GM20000 (cell line): ENCODE data around the gene PPP1R2B.

ENCODE experiments used
- DNase-seq: peaks from one replicate; pipeline ENCODE4 v3.0.0; 2012; ENCODE audit warnings: low spot score
- TF ChIP-seq, protein P1 (sequence below): IDR thresholded peaks from 2 replicates; pipeline ENCODE4 v1.5.1; 2012; ENCODE audit warnings: mild to moderate bottlenecking, control low read depth; ENCODE audit errors: extremely low read depth, missing control alignments

Gene PPP1R2B

DNA sequence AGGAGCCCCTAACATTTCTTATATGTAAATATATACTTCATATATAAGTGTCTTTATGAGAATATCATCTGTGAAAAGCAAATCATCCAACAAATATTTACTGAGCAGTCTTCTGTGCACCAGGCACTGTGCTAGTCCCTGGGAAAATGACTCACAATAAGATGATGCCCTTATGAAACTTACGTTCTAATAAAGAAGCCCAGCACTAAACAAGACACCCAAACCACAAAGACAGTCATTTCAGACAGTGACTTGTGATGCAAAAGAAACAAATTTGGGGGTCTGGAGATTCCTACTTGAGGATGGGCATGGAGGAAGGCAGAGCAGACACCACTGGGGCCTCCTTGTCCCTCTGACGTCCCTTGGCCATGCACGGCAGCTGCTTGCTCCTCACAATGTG is 30.6 kb upstream of the PPP1R2B start:
- no peak for DNase-seq
- TF ChIP-seq, protein P1, sequence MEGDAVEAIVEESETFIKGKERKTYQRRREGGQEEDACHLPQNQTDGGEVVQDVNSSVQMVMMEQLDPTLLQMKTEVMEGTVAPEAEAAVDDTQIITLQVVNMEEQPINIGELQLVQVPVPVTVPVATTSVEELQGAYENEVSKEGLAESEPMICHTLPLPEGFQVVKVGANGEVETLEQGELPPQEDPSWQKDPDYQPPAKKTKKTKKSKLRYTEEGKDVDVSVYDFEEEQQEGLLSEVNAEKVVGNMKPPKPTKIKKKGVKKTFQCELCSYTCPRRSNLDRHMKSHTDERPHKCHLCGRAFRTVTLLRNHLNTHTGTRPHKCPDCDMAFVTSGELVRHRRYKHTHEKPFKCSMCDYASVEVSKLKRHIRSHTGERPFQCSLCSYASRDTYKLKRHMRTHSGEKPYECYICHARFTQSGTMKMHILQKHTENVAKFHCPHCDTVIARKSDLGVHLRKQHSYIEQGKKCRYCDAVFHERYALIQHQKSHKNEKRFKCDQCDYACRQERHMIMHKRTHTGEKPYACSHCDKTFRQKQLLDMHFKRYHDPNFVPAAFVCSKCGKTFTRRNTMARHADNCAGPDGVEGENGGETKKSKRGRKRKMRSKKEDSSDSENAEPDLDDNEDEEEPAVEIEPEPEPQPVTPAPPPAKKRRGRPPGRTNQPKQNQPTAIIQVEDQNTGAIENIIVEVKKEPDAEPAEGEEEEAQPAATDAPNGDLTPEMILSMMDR, result no peak

DNA sequence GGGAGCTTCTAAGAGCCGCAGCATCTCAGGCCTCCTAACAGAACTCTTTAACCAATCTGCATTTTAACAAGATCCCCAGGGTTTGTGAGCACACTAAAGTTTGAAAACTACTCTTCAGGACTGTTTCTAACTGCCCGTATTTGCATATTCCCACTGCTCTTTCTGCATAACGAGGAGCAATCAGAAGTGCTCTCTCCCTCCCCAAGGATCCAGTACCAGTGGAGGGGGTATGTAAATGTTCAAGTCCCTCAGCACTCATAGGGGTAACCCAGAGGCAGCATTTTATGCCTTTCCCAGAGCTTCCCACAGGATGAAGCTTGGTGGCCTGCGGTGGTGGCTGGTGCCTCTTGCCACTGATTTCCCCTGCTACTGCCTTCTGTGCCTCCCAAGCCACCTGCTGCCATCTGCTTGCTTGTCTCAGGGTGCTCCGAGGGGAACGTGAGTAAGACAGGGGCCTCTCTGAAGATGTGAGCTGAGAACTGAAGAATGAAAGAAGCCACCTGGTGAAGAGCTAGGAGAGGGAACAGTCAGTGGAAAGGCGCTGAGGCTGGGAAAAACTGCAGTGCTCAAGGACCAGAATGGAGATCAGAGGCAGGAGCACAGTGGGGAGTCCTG is 30.0 kb upstream of the PPP1R2B start:
- TF ChIP-seq, protein P1, result no peak
- DNase-seq, result no peak

DNA sequence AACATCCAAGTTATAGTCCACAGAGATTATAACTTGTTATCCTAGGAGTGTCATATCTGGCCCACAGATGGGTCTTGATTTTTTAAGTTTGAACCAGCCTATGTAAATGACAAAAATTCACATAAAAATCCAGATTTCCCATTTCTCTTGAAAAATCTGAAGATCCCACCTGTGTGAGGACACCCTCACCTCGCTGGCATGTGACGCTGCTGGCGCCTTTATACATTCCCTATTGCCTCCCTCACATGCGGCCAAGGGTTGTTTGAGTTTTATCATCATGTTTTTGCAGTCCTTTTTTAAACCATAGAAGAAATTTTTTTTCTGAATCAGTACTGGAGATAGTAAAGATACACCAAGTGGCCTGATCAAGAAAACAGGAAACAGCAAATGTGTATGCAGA is 25.9 kb upstream of the PPP1R2B start:
- DNase-seq, result no peak
- TF ChIP-seq, protein P1, result no peak

- TF ChIP-seq, protein P1, result no peak
- DNase-seq, result no peak
These were observed 25.3 kb upstream of the PPP1R2B start for GRCh38 chr5:156824800-156825199.

GRCh38 chr5:156825688-156826087 is 24.4 kb upstream of the PPP1R2B start:
- DNase-seq, result no peak
- TF ChIP-seq, protein P1, result no peak

DNA sequence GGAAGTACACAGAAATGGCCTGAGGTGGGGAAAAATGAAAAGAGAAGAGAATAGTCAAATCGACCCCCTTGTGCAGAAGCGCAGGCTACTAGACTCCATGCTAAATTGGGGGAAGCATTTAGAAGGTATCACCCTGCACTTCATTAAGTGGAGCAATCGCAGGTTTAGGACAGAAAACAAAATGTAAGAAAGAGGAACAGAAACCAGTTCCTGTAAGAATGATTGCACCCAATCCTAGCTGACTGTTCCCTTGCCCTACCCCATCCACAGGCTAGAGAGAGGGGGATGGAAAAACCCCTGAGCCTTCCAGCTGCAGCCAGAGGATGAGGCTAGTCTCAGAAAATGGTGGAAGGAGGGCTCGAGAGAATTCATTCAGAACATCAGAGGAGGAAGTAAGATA is 23.9 kb upstream of the PPP1R2B start:
- TF ChIP-seq, protein P1, result no peak
- no peak for DNase-seq

GRCh38 chr5:156834916-156835315 is 15.2 kb upstream of the PPP1R2B start:
- TF ChIP-seq, protein P1, result no peak
- DNase-seq, result no peak
